Activated CD4-positive, alpha-beta T cell treated with anti-CD3 and anti-CD28 coated beads for 48 hours (primary cell): Measurements from ENCODE around the gene XIAP.
"Not testable (repeated sequence)": the region's sequence is repeated elsewhere in the genome, so short reads cannot be mapped to it uniquely, and the experiment has no call there.

ENCODE experiments used
- DNase-seq: peaks from one replicate; pipeline ENCODE4 v3.0.0-alpha.2; 2020

The XIAP gene

GRCh38 chrX:123859846-123860838 is at the start of gene XIAP:
TSS of gene XIAP (plus strand) at chrX:123860053. CDS start at chrX:123885663, 25,610 bp downstream.
- peak; percentile 76 for DNase-seq

GRCh38 chrX:123814343-123814742 is 45.5 kb upstream of the XIAP start:
- no peak for DNase-seq

GRCh38 chrX:123814934-123815394 is 44.9 kb upstream of the XIAP start:
- not testable (repeated sequence) for DNase-seq

GRCh38 chrX:123817288-123817894 is 42.5 kb upstream of the XIAP start:
- DNase-seq = no peak

DNA sequence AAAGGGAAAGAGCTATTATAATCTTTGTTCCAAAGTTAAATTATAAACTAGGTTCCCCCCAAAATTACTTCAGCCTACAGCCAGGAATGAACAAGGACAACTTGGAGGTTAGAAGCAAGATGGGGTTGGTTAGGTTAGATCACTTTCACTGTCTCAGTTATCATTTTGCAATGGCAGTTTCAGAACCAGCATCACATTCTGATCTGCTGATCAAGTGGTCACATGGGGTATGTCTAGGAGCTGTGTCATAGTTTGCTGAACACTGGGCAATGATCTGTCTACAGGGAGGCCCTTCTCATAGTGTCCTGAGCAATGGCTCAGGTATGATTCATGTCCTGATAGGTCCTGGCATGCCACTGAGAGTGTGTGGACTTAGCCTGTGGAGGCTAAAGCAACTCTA is 41.6 kb upstream of the XIAP start:
- no peak for DNase-seq

- no peak for DNase-seq
These were observed 36.9 kb upstream of the XIAP start for GRCh38 chrX:123822965-123823364.

- DNase-seq = peak; percentile 54
These were observed 29.5 kb upstream of the XIAP start for GRCh38 chrX:123830309-123830708.

DNA sequence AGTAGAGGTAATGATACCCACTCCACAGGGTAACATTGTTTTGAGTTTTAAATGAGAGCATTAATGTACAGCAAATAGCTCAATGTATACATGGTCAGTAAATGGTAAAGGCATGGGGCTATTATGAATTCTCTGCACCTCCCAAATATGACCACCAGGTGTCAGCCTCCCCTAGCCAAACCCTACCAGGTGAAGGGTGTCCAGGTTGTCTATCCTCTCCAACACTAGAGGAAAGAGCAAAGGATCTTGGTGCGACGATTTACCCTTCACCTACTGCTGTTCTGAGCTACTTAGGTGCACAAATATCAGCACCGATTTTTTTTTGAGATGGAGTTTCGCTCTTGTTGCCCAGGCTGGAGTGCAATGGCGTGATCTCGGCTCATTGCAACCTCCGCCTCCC is 26.5 kb upstream of the XIAP start:
- DNase-seq = peak; percentile 72

DNA sequence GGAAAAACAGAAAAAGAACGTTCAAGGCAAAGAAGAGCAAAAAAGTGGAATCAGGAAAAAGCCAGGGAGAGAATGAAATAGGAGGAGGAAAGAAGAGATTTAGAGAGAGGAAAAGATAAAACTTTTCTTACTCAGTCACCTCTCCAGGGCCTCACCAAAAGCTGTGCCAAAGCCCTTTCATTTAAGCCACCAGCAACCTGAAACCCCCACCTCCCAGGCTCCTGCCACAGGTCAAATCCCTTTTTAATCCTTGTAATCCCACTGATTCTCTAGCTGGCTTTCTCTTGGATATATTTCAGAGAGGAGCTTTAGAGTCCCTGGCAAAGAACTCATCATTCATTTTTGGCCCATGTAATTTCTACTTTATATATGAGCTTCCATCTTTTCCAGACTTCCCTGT is 25.7 kb upstream of the XIAP start:
- DNase-seq = no peak

- peak; percentile 49 for DNase-seq
These were observed 24.0 kb upstream of the XIAP start for GRCh38 chrX:123835661-123836371.

GRCh38 chrX:123845129-123845528 is 14.7 kb upstream of the XIAP start:
- DNase-seq = not testable (repeated sequence)

GRCh38 chrX:123846577-123847038 is 13.2 kb upstream of the XIAP start:
- peak; percentile 18 for DNase-seq

DNA sequence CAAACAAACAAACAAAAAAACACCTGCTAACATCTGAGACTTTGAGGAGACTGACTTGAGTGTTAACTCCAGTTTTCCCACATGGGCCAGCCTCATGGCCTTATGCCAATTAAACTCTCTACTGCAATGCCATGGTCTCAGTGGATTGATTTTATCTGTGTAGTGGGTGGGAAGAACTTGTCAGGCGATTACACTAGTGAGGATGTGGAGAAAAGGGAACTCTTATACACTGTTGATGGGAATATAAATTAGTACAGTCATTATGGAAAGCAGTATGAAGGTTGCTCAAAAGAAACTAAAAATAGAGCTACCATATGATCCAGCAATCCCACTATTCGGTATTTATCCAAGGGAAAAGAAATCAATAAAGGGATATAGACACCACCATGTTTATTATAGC is 12.8 kb upstream of the XIAP start:
- no peak for DNase-seq

DNA sequence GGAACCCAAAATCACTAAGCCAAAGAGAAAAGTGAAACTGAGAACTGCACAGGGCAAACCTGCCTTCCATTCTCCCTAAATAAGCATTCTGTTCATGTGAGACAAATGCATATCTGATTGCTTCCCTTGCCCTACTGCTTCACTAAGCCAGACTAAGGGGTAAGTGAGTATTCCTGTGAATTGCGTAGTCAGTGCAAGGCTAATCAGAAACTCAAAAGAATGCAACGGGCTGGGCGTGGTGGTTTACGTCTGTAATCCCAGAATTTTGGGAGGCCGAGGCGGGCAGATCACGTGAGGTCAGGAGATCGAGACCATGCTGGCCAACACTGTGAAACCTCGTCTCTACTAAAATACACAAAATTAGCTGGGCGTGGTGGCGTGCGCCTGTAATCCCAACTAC is 10.8 kb upstream of the XIAP start:
- DNase-seq = no peak

- not testable (repeated sequence) for DNase-seq
These were observed 9.9 kb upstream of the XIAP start for GRCh38 chrX:123849906-123850305.

DNA sequence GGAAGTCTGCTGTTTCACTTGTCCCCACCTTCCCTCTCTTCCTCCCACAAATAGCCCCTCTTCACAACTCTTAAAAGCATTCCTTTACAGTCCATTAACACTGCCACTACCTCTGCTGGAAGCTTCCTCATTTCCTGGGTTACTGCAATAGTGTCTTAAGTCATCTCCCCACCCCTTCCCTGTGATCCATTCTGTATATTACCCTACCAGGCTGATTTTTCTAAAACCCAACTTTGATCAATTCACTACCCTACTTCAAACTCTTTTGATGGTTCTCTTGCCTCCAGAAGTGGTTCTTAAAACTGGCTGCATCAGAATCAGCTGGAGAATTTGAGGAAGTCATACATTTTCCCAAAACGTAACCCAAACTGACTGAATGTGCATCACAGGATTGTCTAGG is 8.8 kb upstream of the XIAP start:
- no peak for DNase-seq

DNA sequence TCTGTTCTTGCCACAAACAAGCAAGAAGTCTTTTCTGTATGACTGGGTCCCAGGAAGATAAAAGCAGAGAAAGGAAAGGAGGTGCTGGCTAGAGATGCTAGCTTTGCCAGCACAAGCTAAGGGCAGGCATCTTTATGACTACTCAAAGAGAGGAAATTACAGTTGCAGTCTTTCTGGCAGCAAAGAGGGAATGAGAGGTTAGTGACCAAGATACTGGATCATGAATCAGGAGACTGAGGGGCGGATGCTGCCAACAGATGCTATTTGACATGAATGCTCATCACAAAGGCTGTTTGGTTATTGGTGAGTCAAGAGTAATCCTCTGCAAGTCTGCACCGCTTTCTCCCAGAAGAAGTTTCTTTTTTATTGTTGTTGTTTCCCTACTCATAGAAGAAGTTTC is 5.5 kb upstream of the XIAP start:
- DNase-seq = peak; percentile 14

DNA sequence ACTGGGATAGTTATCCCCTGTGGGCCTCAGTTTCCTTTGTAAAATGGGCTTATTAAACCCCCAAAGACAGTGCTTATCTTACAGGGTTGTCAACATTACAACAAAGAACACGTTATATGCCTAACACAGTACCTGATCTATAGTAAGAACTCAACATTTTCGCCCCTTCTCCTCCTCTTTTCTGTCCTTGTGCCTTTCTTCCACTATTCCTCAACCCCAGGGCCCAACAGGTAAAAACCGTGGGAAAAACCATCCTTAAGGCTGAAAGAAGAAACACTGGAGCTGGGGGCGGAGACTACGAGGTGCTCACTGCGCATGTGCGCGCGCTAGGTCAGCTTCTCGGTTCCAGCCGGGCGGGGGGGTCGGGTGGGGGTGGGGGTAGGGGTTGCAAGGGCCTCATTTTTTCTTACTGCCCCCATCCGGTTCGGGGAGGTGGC is 426 bp upstream of the XIAP start:
- no peak for DNase-seq

GRCh38 chrX:123860983-123861382 is 1.1 kb downstream of the XIAP start:
- DNase-seq = no peak

DNA sequence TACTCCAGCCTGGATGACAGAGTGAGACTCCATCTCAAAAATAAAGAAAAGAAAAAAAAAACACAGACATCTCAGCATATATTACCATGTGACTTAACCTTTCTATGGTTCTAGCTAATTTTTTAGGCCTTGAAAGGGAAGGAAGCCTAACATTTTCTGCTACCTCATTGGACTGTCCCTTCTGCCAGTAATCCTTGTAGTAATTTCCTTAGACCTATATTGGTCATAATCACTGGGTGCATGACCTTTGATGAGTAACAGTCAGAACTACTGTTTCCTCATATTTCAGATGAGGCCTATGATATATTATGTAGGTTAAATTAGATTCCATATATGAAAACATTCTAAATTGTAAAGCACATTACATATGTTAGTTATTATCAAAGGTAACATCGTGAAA is 9.6 kb downstream of the XIAP start:
- no peak for DNase-seq

- no peak for DNase-seq
These were observed 11.5 kb downstream of the XIAP start for GRCh38 chrX:123871309-123871708.

DNA sequence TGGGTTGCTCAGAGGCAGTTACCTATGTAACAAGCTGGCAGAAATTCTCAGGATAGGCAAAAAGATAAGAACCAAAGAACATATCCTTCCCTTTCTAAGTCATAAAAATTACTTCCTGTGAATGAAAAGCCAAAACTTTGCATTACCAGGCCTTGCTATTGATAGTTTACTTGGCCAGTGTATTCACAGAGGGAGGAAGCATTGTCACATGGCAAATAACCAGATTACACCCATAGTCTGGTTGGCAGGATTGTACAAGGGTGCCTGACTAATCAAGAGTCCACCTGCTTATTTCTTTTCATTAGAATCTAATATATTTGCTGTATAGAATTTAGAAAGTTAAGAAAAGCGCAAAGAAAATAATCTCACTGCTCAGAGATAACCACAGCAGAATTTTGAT is 14.1 kb downstream of the XIAP start:
- no peak for DNase-seq

- no peak for DNase-seq
These were observed 16.3 kb downstream of the XIAP start for GRCh38 chrX:123876177-123876576.
